GM12872 (cell line): ENCODE results near the gene CCNB2.

Experiments
- TF ChIP-seq, protein P1 (sequence below): IDR thresholded peaks from 3 replicates; pipeline ENCODE4 v1.5.1; 2011; ENCODE audit warnings: low read depth, mild to moderate bottlenecking, low read length, moderate library complexity; ENCODE audit not compliant: insufficient read depth

The CCNB2 gene

DNA sequence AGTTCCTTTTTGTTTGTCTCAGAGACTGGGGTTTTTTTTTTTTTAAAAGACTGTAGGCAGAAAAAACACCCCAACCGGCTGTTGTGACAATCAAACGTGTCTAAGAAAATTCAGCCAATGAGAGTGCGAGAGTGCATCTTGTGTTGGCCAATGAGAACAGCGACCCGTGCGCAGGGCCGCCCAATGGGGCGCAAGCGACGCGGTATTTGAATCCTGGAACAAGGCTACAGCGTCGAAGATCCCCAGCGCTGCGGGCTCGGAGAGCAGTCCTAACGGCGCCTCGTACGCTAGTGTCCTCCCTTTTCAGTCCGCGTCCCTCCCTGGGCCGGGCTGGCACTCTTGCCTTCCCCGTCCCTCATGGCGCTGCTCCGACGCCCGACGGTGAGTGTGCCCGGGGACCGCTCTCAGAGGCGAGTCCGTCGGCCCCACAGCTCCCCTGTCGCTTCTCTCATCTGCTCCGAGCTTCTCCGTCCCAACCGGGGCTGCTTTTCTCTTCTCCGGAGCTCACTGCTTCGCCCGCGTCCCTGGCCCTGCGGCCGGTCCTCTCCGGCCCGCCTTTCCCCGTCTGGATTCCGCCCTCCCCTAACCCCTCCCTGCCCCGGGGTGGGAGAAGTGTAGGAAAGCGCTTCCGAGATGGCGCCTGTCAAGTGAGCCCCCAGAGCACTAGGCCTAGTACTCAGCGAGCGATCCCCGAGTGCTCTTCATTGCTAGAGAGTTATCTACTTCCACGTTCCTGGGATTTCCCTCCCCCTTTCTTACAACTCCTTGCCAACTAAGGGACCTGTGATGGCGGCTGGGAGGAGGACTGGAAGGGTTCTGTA lies at the start of gene CCNB2:
TSS of gene CCNB2 (plus strand) at position 235 of the 821 bp plus-strand sequence. CDS start at position 358, 123 bp downstream.
- TF ChIP-seq, protein P1, sequence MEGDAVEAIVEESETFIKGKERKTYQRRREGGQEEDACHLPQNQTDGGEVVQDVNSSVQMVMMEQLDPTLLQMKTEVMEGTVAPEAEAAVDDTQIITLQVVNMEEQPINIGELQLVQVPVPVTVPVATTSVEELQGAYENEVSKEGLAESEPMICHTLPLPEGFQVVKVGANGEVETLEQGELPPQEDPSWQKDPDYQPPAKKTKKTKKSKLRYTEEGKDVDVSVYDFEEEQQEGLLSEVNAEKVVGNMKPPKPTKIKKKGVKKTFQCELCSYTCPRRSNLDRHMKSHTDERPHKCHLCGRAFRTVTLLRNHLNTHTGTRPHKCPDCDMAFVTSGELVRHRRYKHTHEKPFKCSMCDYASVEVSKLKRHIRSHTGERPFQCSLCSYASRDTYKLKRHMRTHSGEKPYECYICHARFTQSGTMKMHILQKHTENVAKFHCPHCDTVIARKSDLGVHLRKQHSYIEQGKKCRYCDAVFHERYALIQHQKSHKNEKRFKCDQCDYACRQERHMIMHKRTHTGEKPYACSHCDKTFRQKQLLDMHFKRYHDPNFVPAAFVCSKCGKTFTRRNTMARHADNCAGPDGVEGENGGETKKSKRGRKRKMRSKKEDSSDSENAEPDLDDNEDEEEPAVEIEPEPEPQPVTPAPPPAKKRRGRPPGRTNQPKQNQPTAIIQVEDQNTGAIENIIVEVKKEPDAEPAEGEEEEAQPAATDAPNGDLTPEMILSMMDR: no peak

DNA sequence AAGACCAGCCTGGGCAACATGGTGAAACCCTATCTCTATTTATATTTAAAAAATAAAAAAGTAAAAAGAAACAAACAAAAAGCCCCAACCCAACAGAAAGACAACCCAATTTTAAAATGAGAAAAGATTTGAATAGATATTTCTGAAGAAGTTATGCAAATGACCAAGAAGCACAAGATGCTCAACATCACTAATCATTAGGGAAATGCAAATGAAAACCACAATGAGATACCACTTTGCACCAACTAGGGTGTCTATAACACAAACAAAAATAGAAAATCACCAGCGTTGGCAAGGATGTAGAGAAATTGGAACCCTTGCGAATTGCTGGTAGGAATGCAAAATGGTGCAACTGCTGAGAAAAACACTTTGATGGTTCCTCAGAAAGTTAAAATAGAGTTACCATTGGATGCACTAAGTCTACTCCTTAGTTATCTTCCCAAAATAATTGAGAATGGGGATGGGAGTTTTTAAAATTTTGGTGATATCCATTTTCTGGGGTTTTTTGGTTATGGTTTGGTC lies 45.8 kb upstream of the CCNB2 start:
- TF ChIP-seq, protein P1: no peak

DNA sequence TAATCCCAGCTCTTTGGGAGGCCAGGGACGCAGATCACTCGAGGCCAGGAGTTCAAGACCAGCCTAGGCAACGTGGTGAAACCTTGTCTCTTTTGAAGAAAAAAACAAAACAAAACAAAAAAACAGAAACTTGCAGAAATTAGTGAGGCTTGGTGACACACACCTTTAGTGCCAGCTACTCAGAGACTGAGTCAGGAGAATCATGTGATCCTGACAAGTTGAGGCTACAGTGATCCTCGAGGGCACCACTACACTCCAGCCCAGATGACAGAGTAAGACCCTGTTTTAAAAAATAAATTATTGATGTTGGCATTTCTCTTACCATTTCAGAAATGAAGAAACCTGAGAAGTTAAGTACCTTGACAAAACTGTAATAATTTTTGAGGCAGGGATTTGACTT lies 44.6 kb upstream of the CCNB2 start:
- TF ChIP-seq, protein P1: no peak

DNA sequence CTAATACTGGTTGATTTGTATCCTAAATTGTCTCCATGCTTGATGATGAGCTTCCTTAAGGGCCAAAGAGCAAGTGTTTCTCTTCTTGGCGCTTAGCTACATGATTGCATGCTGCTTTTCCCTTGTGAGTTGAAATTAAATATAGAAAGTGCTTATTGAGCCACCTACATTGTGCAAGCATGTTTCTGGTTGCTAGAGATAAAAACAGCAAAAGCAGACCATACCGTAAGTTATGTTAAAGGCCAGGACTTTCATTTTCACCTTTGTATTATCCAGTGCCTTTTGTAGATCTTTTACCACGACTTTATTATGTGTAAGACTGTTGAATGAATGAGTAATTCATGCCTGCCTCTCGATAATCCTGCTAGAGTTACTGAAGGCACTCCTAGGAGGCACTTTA lies 41.9 kb upstream of the CCNB2 start:
- TF ChIP-seq, protein P1: no peak

DNA sequence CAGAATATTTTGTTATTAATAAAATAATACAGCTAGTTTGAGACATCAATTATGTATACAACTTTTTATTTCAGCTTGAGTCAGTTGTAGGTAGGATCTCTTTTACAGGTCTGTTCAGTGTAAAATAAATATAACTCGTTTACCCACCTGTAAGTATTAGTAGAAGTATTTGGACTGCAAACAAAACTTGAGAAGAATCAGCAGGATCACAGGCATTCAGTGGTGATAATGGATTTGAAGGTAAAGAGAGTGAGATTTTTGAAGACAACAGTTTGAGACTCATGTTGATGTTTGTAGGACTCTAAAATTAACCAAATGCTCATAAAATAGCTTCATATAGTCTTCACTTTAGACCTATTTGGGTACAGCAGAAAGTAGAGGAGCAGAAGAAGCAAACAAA lies 35.5 kb upstream of the CCNB2 start:
- TF ChIP-seq, protein P1: no peak

DNA sequence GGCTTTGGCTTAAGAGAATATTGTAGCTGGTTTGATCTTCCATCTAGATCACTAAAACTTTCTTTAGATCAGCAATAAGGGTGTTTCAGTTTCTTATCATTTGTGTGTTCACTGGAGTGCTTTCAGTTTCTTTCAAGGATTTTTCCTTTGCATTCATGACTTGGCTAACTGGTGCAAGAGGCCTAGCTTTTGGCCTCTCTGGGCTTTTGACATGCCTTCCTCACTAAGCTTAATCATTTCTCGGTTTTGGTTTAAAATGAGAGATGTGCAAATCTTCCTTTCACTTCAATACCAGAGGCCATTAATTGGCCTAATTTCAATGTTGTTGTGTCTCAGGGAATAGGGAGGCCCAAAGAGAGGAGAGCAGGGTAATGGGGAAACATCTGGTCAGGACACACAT lies 30.3 kb upstream of the CCNB2 start:
- TF ChIP-seq, protein P1: no peak

DNA sequence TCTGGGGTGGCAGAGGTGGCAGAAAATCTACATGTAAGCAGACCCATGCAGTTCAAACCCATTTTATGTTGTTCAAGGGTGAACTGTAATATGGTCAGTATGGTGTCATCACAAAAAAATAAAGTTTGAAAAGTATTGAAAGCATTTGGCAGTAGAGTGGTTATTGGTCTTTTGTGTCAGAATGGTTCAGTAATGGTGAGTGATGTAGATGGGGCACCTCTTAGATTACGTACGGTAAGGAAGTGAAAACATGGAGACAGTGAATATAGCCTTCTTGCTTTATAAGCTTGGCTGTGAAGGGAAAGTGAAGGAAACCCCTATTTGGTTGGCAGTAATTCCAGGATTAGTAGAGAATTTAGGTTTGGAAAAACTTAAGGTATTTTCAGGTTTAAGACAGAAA lies 17.2 kb upstream of the CCNB2 start:
- TF ChIP-seq, protein P1: no peak
